ENCODE results near the gene GAPDHS. TPM values are rescaled to one million over a fixed set of nuclear protein-coding genes. Genes with fewer than 3 reads are reported as not detected.
A peak's percentile ranks its signal among the peaks of the same experiment; 100 is the strongest.

Gene GAPDHS
- total RNA-seq, 1 donor = not detected

- no peak for DNase-seq (ENCODE audit: low read depth in 2 of 3, low spot score in 2 of 3)
Measured at GRCh38 chr19:35578707-35579106, 45.5 kb downstream of the GAPDHS start.

GRCh38 chr19:35582760-35583159 lies 49.5 kb downstream of the GAPDHS start:
- DNase-seq (ENCODE audit: low read depth in 2 of 3, low spot score in 2 of 3) = no peak

- peak in 2 of 3 donors; percentile 27 to 51 for DNase-seq (ENCODE audit: low read depth in 2 of 3, low spot score in 2 of 3)
Measured at GRCh38 chr19:35585848-35586247, 52.6 kb downstream of the GAPDHS start, which contains the start of gene PMIS2. TSS of gene PMIS2 (plus strand) at chr19:35586173. CDS start at chr19:35586260, 87 bp downstream.

- no peak for DNase-seq (ENCODE audit: low read depth in 2 of 3, low spot score in 2 of 3)
Measured at GRCh38 chr19:35587321-35587720, 54.1 kb downstream of the GAPDHS start.

GRCh38 chr19:35590875-35591274 lies 57.6 kb downstream of the GAPDHS start:
- DNase-seq (ENCODE audit: low read depth in 2 of 3, low spot score in 2 of 3) = no peak

GRCh38 chr19:35592226-35592625 lies 59.0 kb downstream of the GAPDHS start:
- DNase-seq (ENCODE audit: low read depth in 2 of 3, low spot score in 2 of 3) = peak in 2 of 3 donors; percentile 52 to 63

Other genes starting within 250 kb of the GAPDHS start
- 0.27 TPM for gene MAG, start 241.3 kb upstream of the GAPDHS start, total RNA-seq
- 11.0 TPM for gene CD22, start 204.3 kb upstream of the GAPDHS start, total RNA-seq
- 0.27 TPM for gene FFAR1, start 185.6 kb upstream of the GAPDHS start, total RNA-seq
- 0.54 TPM for gene FFAR3, start 175.0 kb upstream of the GAPDHS start, total RNA-seq
- gene GPR42, start 162.4 kb upstream of the GAPDHS start, total RNA-seq = not detected
- 0.54 TPM for gene FFAR2, start 85.2 kb upstream of the GAPDHS start, total RNA-seq
- gene KRTDAP, start 43.0 kb upstream of the GAPDHS start, total RNA-seq = not detected
- 1.6 TPM for gene DMKN, start 19.8 kb upstream of the GAPDHS start, total RNA-seq
- gene SBSN, start 5.1 kb upstream of the GAPDHS start, total RNA-seq = not detected
- 71.9 TPM for gene TMEM147, start 12.2 kb downstream of the GAPDHS start, total RNA-seq
- gene ATP4A, start 30.2 kb downstream of the GAPDHS start, total RNA-seq = not detected
- gene PMIS2, start 52.7 kb downstream of the GAPDHS start, total RNA-seq = not detected
- 23.4 TPM for gene HAUS5, start 79.3 kb downstream of the GAPDHS start, total RNA-seq
- gene RBM42, start 95.6 kb downstream of the GAPDHS start, total RNA-seq = 47.7 TPM
- 1.1 TPM for gene ETV2, start 108.3 kb downstream of the GAPDHS start, total RNA-seq
- gene COX6B1, start 114.9 kb downstream of the GAPDHS start, total RNA-seq = 399 TPM
- gene UPK1A, start 133.1 kb downstream of the GAPDHS start, total RNA-seq = not detected
- gene ZBTB32, start 171.1 kb downstream of the GAPDHS start, total RNA-seq = under 0.01 TPM
- 28.8 TPM for gene KMT2B, start 184.5 kb downstream of the GAPDHS start, total RNA-seq
- gene IGFLR1, start 209.0 kb downstream of the GAPDHS start, total RNA-seq = 18.9 TPM
- gene U2AF1L4, start 212.0 kb downstream of the GAPDHS start, total RNA-seq = 12.1 TPM
- gene PSENEN, start 212.2 kb downstream of the GAPDHS start, total RNA-seq = 14.3 TPM
- 11.6 TPM for gene LIN37, start 215.1 kb downstream of the GAPDHS start, total RNA-seq
- 0.27 TPM for gene HSPB6, start 223.6 kb downstream of the GAPDHS start, total RNA-seq
- gene PROSER3, start 224.7 kb downstream of the GAPDHS start, total RNA-seq = 13.5 TPM
- 37.2 TPM for gene ARHGAP33, start 242.1 kb downstream of the GAPDHS start, total RNA-seq

All from hematopoietic multipotent progenitor cell (in vitro differentiated cells).